GM21447 (cell line): ENCODE results near the gene DUOXA2.
"Not testable (repeated sequence)": the region's sequence is repeated elsewhere in the genome, so short reads cannot be mapped to it uniquely, and the experiment has no call there.

ENCODE experiments used
- ATAC-seq: cut with Tn5 transposase; IDR thresholded peaks from one replicate; pipeline ENCODE4 v1.9.1; 2021; ENCODE audit not compliant: unreplicated experiment

The DUOXA2 gene

GRCh38 chr15:45094358-45094730 lies 19.8 kb upstream of the DUOXA2 start:
- ATAC-seq: no peak

- no peak for ATAC-seq
Measured at GRCh38 chr15:45095661-45096060, 18.5 kb upstream of the DUOXA2 start.

- ATAC-seq: no peak
Measured at GRCh38 chr15:45097466-45097865, 16.7 kb upstream of the DUOXA2 start.

- ATAC-seq: no peak
Measured at GRCh38 chr15:45099549-45100165, 14.5 kb upstream of the DUOXA2 start.

- no peak for ATAC-seq
Measured at GRCh38 chr15:45100884-45101625, 13.1 kb upstream of the DUOXA2 start.

- no peak for ATAC-seq
Measured at GRCh38 chr15:45101749-45102148, 12.4 kb upstream of the DUOXA2 start.

GRCh38 chr15:45102226-45102625 lies 11.9 kb upstream of the DUOXA2 start:
- no peak for ATAC-seq

GRCh38 chr15:45104170-45104569 lies 10.0 kb upstream of the DUOXA2 start:
- not testable (repeated sequence) for ATAC-seq

- no peak for ATAC-seq
Measured at GRCh38 chr15:45105586-45105985, 8.5 kb upstream of the DUOXA2 start.

GRCh38 chr15:45106002-45106790 lies 7.9 kb upstream of the DUOXA2 start:
- ATAC-seq: no peak

- ATAC-seq: no peak
Measured at GRCh38 chr15:45107941-45108630, 6.0 kb upstream of the DUOXA2 start.

- no peak for ATAC-seq
Measured at GRCh38 chr15:45110256-45110820, 3.8 kb upstream of the DUOXA2 start.

- no peak for ATAC-seq
Measured at GRCh38 chr15:45111390-45112142, 2.6 kb upstream of the DUOXA2 start.

GRCh38 chr15:45112143-45112590 lies 2.0 kb upstream of the DUOXA2 start:
- ATAC-seq: no peak

GRCh38 chr15:45112591-45113379 lies 1.3 kb upstream of the DUOXA2 start:
- ATAC-seq: no peak

GRCh38 chr15:45113380-45113990 lies 641 bp upstream of the DUOXA2 start:
- no peak for ATAC-seq

- no peak for ATAC-seq
Measured at GRCh38 chr15:45114751-45115085, 592 bp downstream of the DUOXA2 start.

GRCh38 chr15:45115312-45115820 lies 1.2 kb downstream of the DUOXA2 start:
- no peak for ATAC-seq

- ATAC-seq: no peak
Measured at GRCh38 chr15:45116006-45116481, 1.9 kb downstream of the DUOXA2 start.
